ENCODE results near the gene PRSS12. TPM values are rescaled to one million over a fixed set of nuclear protein-coding genes. Genes with fewer than 3 reads are reported as not detected.
A peak's percentile ranks its signal among the peaks of the same experiment; 100 is the strongest.

Gene PRSS12
- total RNA-seq, 1 donor from 2014 or later = 1.0 TPM

- no peak for TF ChIP-seq CTCF (conservative IDR thresholded peaks at IDR 0.05; ENCODE audit: low read depth, low read length)
- no peak for DNase-seq (ENCODE audit: low read depth)
- H3K4me3 ChIP-seq (ENCODE audit: low read depth, low read length) = no peak overlapping the region
Observed at GRCh38 chr4:118357601-118358000, 4.8 kb upstream of the PRSS12 start.

- DNase-seq (ENCODE audit: low read depth) = no peak
- no peak overlapping the region for H3K4me3 ChIP-seq (ENCODE audit: low read depth, low read length)
- TF ChIP-seq CTCF (conservative IDR thresholded peaks at IDR 0.05; ENCODE audit: low read depth, low read length) = no peak
Observed at GRCh38 chr4:118356731-118357130, 3.9 kb upstream of the PRSS12 start.

GRCh38 chr4:118356111-118356510 lies 3.3 kb upstream of the PRSS12 start:
- H3K4me3 ChIP-seq (ENCODE audit: low read depth, low read length) = no peak overlapping the region
- no peak for TF ChIP-seq CTCF (conservative IDR thresholded peaks at IDR 0.05; ENCODE audit: low read depth, low read length)
- DNase-seq (ENCODE audit: low read depth) = no peak

- no peak for TF ChIP-seq CTCF (conservative IDR thresholded peaks at IDR 0.05; ENCODE audit: low read depth, low read length)
- DNase-seq (ENCODE audit: low read depth) = no peak
- no peak overlapping the region for H3K4me3 ChIP-seq (ENCODE audit: low read depth, low read length)
Observed at GRCh38 chr4:118354913-118355312, 2.1 kb upstream of the PRSS12 start.

- no peak overlapping the region for H3K4me3 ChIP-seq (ENCODE audit: low read depth, low read length)
- no peak for DNase-seq (ENCODE audit: low read depth)
- no peak for TF ChIP-seq CTCF (conservative IDR thresholded peaks at IDR 0.05; ENCODE audit: low read depth, low read length)
Observed at GRCh38 chr4:118353534-118354030, 779 bp upstream of the PRSS12 start.

GRCh38 chr4:118351851-118352827 lies 664 bp downstream of the PRSS12 start:
- no peak for TF ChIP-seq CTCF (conservative IDR thresholded peaks at IDR 0.05; ENCODE audit: low read depth, low read length)
- DNase-seq (ENCODE audit: low read depth) = no peak
- peak overlapping the region; percentile 52 for H3K4me3 ChIP-seq (ENCODE audit: low read depth, low read length)
